Right lobe of liver (tissue), 4 donors: ENCODE measurements around the gene KLHL34.

Experiments used
- CTCF ChIP-seq, 4 donors: fragments of 200-600 bp in 3 of 4; fragments of 450-650 bp in 1 of 4; IDR thresholded peaks; one replicate each; pipeline versions ENCODE4 v1.5.1 to v1.8.0; 2016 to 2022; ENCODE audit warnings: antibody characterized with exemption in 4 of 4, mild to moderate bottlenecking in 2 of 4
- POLR2A ChIP-seq: fragments of 450-650 bp; IDR thresholded peaks from one replicate; pipeline ENCODE4 v1.6.1; 2017; ENCODE audit warnings: antibody characterized with exemption, mild to moderate bottlenecking
- donor health status: DM: no; HTN: no; CAD: no.
- donor health status: DM: no; HTN: no; CAD: no.
- donor health status: DM: no; HTN: yes; CAD: no.

GRCh38 chrX:21675931-21676330 is 17.8 kb upstream of the KLHL34 start:
- no peak for TF ChIP-seq CTCF (IDR thresholded peaks at IDR 0.05)
- no peak for TF ChIP-seq POLR2A
